NOMO-1 (cell line): ENCODE data around the gene SNED1.
A peak's percentile ranks its signal among the peaks of the same experiment; 100 is the strongest.

Source experiments
- DNase-seq, 2 experiments: peaks; one replicate each; lab custom pipeline; 2025; ENCODE audit not compliant: unreplicated experiment in 2 of 2; lab: John Stamatoyannopoulos, UW

The SNED1 gene

GRCh38 chr2:241020629-241021190 is 22.3 kb downstream of the SNED1 start:
- no peak for DNase-seq

GRCh38 chr2:241025639-241026038 is 27.2 kb downstream of the SNED1 start:
- peak in 1 of 2 experiments; percentile 9 for DNase-seq

GRCh38 chr2:241029599-241030332 is 31.3 kb downstream of the SNED1 start:
- DNase-seq, result no peak

GRCh38 chr2:241030333-241030680 is 31.9 kb downstream of the SNED1 start:
- DNase-seq, result no peak

- no peak for DNase-seq
Observed at GRCh38 chr2:241030883-241031282, 32.5 kb downstream of the SNED1 start.

GRCh38 chr2:241031436-241032165 is 33.2 kb downstream of the SNED1 start:
- DNase-seq, result no peak

- DNase-seq, result no peak
Observed at GRCh38 chr2:241033336-241033987, 35.0 kb downstream of the SNED1 start.

GRCh38 chr2:241033994-241034393 is 35.6 kb downstream of the SNED1 start:
- DNase-seq, result no peak

GRCh38 chr2:241034490-241035141 is 36.2 kb downstream of the SNED1 start:
- DNase-seq, result no peak

GRCh38 chr2:241035142-241035817 is 36.9 kb downstream of the SNED1 start:
- DNase-seq, result no peak

GRCh38 chr2:241035818-241036396 is 37.5 kb downstream of the SNED1 start:
- no peak for DNase-seq

- no peak for DNase-seq
Observed at GRCh38 chr2:241036397-241036963, 38.1 kb downstream of the SNED1 start.

GRCh38 chr2:241036964-241037421 is 38.6 kb downstream of the SNED1 start:
- DNase-seq, result no peak

GRCh38 chr2:241037498-241037897 is 39.1 kb downstream of the SNED1 start:
- DNase-seq, result no peak

- DNase-seq, result no peak
Observed at GRCh38 chr2:241038374-241039180, 40.2 kb downstream of the SNED1 start.

- no peak for DNase-seq
Observed at GRCh38 chr2:241039416-241039815, 41.0 kb downstream of the SNED1 start.

GRCh38 chr2:241040081-241040803 is 41.8 kb downstream of the SNED1 start:
- DNase-seq, result no peak

- peak; percentile 68 to 92 for DNase-seq
Observed at GRCh38 chr2:241041589-241042158, 43.3 kb downstream of the SNED1 start.
